Natural killer cell (primary cell): ENCODE data around the gene CT45A7. TPM values are rescaled to one million over a fixed set of nuclear protein-coding genes. Genes with fewer than 3 reads are reported as not detected.

Source experiments
- total RNA-seq, 4 donors: library from RNA; stranded (reverse); fragments of 120-200 nt in 1 of 4; gene quantifications; one replicate each; pipeline versions ENCODE4 v1.2.3 to v1.2.4, GENCODE V29; 2013 to 2022

CT45A7 gene
- total RNA-seq, 3 donors from 2014 or later (not counting 1 experiment from before 2014, with no cell fraction given), result not detected

Other genes with a start within 250 kb of the CT45A7 start
- not detected for gene CT45A1, start 123.6 kb downstream of the CT45A7 start, total RNA-seq
- gene CT45A3, start 69.1 kb downstream of the CT45A7 start, total RNA-seq, result not detected
- not detected for gene CT45A5, start 51.8 kb downstream of the CT45A7 start, total RNA-seq
- gene CT45A6, start 34.5 kb downstream of the CT45A7 start, total RNA-seq, result not detected
- gene CT45A2, start 17.3 kb downstream of the CT45A7 start, total RNA-seq, result not detected
- gene CT45A8, start 17.3 kb upstream of the CT45A7 start, total RNA-seq, result not detected
- not detected for gene CT45A9, start 34.5 kb upstream of the CT45A7 start, total RNA-seq
- gene CT45A10, start 56.2 kb upstream of the CT45A7 start, total RNA-seq, result not detected
- gene SAGE1, start 56.4 kb upstream of the CT45A7 start, total RNA-seq, result not detected
- gene MMGT1, start 136.7 kb upstream of the CT45A7 start, total RNA-seq, result 10 to 100 TPM; 18.2 to 22.2 (median 21.4) TPM
- gene SLC9A6, start 148.2 kb upstream of the CT45A7 start, total RNA-seq, result 10 to 100 TPM; 17.1 to 24.0 (median 19.3) TPM